ENCODE data around the gene FAM120C.

FAM120C gene

GRCh38 chrX:54030329-54030728 lies 152.7 kb downstream of the FAM120C start:
- no peak for DNase-seq

GRCh38 chrX:54029529-54030143 lies 153.4 kb downstream of the FAM120C start:
- no peak for DNase-seq

- no peak for DNase-seq
These were observed 158.7 kb downstream of the FAM120C start for GRCh38 chrX:54024350-54024749.
